GM21717 (cell line): ENCODE results near the gene SENP2.

Source experiments
- ATAC-seq: cut with Tn5 transposase; IDR thresholded peaks from one replicate; pipeline ENCODE4 v1.9.1; 2021; ENCODE audit warnings: mild to moderate bottlenecking, moderate library complexity; ENCODE audit not compliant: unreplicated experiment

The SENP2 gene

GRCh38 chr3:185667574-185667973 lies 81.5 kb downstream of the SENP2 start:
- no peak for ATAC-seq

DNA sequence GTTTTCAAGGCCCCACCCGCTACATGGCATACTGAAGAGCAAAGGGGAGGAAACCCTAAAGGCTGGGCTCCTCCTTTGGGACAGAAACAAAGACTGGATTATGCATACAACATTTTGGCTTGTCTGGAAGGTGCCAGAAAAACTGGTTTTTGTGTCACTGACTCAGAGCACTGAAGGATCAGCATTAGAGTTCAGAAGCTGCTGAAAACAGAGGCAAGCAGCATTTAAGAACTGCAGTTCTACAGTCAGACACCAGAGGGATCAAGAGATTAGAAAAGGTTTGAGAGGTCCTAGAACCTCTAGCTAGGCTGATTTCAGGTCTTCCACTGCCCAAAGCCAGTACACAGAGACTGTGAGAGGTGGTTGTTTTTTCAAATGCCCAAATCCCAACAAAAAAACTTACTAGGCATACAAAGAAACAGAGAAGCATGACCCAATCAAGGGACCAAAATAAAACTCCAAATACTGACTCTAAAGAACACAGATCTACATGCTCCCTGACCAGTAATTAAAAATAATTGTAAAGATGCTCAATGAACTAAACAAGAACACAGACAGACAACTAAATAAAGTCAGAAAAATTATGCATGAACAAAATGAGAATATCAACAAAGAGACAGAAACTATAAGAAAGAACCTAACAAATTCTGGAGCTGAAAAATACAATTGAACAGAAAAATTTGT lies 91.2 kb downstream of the SENP2 start:
- ATAC-seq, result no peak

DNA sequence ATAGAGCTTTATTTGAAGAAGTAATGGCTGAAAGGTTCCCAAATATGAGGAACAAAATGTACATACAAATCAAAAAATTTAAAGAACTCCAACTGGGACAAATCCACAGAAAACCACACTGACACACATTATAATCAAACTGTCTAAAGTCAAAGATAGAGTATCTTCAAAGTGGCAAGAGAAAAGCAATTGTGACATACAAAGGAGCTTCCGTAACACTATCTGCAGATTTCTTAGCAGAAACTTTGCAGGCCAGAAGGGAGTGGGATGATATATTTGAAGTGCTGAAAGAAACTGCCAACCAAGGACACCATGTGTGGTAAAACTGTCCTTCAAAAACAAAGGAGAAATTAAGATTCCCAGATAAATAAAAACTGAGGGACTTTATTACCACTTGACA lies 91.9 kb downstream of the SENP2 start:
- no peak for ATAC-seq

DNA sequence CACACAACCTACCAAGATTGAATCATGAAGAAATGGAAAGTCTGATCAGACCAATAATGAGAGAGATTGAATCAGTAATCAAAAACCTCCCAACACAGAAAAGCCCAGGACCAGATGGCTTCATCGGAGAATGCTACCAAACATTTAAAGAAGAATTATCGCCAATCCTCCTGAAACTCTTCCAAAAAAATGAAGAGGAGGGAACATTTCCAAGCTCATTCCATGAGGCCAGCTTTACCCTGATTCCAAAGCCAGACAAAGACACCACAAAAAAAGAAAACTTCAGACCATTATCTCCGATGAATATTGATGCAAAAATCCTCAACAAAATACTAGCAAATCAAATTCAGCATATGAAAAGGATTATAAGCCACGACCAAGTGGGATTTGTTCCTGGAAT lies 94.1 kb downstream of the SENP2 start:
- ATAC-seq, result no peak
